IPS-NIHi11 (cell line): Measurements from ENCODE around the gene THBS3.
A peak's percentile ranks its signal among the peaks of the same experiment; 100 is the strongest.
"Not testable (repeated sequence)": the region's sequence is repeated elsewhere in the genome, so short reads cannot be mapped to it uniquely, and the experiment has no call there.

Source experiments
- DNase-seq: peaks from one replicate; pipeline ENCODE4 v3.0.0; 2012; ENCODE audit warnings: mixed read lengths, low spot score

THBS3 gene

GRCh38 chr1:155233502-155233901 lies 25.8 kb upstream of the THBS3 start:
- not testable (repeated sequence) for DNase-seq

DNA sequence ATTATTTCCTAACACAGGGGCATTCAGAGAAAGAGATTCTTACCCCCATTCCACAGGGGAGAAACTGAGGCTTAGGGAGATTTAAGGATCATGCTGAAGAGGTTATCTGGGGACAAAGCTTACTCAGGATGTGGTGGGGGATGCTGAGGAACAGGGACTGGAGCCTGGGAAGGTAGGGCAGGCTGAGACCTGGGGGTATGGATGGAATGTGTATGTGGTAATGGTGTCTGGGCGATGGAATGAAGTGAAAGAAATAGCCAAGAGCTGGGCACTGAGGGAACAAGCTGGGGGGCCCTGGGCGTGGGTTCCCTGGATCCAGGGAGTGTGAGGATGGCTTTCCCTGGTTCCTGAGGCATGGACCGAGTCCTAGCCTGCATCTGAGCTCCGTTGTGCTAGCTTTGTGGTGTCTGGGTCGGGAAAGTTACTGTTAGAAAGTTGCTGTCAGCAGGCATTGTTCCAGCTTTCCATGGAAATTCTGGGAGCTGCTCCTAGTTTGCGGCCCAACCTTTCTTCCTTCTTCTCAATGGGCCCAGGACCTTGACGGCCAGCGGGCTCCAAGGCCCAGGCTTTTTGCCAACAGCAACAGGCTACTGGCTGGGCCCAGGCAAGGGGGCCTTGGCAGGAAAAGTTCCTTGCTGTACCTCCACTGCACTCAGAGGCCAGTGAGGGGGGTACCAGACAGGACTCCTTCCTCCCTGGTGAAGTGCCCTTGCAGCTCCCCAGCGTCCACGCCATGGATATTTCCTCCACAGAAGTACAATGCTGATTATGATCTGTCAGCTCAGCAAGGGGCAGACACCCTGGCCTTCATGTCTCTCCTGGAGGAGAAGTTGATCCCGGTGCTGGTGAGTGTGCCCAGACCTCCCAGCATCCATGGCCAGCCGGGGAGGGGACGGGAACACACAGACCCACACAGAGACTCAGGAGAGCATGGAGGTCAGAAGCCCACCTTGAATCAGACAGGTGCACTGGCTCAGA lies 24.6 kb upstream of the THBS3 start:
- DNase-seq: not testable (repeated sequence)

DNA sequence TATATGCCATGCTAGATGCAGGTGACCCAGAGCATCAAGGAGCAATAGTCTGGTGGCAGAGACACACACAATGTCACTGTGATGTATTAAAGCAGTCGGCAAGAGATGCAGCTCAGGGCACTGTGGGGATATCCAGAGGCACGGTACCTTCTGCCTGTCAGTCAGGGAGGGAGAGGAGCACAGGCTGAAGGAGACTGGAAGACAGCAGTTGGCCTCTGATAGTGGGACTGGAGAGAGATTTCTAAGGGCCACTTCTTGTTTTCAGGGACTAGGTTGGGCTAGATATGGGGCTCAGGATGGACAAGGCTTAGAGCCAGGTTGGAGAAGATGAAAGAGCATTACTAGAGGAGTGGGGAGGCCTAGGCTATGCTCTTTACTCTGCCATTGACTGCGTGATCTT lies 23.6 kb upstream of the THBS3 start:
- DNase-seq: not testable (repeated sequence)

- DNase-seq: no peak
Measured at GRCh38 chr1:155228096-155228427, 20.4 kb upstream of the THBS3 start.

DNA sequence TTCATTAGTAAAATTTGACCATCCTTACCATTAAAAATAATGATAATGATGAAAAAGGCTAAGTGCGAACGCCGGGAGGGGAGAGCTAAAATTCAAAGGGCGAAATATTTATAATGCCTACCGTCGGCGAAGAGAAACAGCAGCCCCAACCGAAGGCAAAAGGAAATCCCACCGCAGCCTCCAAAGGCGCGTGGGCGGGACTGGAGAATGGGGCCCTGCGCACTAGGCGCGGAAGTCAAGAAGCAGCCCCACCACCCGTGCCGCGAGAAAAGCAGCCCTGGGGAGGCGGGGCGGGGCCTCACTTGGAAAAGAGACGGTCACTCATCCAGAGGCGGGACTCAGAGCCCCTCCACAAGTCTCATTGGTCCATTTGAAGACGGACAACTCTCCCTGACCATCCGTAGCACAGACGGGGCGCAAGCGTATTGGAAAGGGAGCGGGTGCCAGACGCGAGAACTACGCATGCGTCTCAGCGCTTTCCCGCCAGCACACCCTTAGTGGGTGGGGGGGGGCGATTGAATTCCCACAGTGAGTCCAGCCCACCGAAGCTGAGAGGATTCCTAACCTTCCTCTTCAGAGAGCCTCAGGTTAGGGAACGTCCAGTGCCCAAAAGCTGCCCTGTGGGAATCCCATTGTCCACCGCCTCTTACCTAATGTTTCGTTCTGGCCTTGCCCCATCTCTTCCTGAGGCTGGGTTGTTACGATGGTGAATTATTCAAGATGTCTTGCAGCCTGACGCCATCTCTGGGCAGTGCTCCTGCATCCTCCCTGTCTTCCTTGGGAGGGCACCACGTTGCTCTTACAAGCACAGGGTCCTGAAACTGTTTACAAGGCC lies 19.8 kb upstream of the THBS3 start:
- peak; percentile 100 for DNase-seq

DNA sequence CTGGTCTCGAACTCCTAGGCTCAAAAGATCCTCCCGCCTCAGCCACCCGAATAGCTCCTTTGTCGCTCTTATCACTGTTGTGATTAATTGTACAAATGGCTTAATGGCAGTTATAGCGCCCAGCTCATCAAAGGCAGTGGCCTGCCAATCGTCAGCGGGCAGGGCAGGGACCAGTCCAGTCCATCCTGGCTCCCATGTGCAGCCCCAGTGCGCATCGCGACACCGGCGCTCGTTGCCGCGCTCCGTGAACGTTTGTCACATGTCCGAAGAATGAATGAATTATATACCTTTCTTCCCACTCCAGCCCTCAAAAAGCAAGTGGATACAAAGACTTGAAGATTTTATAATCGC lies 19.2 kb upstream of the THBS3 start:
- DNase-seq: peak; percentile 62

DNA sequence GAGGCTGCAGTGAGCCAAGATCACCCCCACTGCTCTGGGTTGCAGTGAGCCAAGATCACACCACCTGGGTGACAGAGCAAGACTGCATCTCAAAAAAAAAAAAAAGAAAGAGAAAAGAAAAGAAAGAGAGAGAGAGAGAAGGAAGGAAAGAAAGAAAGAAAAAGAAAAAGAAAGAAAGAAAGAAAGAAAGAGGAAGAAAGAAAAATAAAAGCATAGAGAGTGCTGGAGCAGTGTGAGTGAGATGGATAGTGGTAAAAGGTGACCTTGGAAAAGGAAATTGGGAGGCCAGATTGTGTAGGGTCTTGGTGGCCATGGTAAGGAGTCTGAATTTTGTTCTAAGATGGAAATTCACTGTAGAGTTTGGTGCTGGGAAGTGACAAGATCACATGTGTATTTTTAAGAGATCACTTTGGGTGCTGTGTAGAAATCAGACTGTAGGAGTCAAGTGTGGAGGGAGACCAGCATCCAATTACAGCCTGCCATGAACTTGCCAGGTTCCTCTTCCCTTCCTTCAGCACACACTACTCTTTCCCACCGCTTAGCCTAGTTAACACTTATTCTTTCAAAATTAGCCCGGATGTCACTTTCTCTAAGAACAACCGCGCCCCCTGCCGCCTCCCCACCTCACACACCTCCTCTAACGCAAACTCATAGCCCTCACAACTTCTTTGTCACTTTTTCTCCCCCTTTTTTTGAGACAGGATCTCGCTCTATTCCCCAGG lies 18.7 kb upstream of the THBS3 start:
- peak; percentile 68 for DNase-seq

DNA sequence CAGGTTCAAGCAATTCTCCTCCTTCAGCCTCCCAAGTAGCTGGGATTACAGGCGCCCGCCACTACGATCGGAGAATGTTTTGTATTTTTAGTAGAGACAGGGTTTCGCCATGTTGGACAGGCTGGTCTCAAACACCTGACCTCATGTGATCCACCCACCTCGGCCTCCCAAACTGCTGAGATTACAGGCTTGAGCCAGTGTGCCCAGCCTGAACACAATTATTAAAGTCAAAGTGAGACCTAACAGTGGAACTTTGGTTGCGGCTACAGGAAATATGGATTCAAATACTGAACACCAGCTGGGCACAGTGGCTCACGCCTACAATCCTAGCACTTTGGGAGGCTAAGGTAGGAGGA lies 17.7 kb upstream of the THBS3 start:
- DNase-seq: not testable (repeated sequence)

DNA sequence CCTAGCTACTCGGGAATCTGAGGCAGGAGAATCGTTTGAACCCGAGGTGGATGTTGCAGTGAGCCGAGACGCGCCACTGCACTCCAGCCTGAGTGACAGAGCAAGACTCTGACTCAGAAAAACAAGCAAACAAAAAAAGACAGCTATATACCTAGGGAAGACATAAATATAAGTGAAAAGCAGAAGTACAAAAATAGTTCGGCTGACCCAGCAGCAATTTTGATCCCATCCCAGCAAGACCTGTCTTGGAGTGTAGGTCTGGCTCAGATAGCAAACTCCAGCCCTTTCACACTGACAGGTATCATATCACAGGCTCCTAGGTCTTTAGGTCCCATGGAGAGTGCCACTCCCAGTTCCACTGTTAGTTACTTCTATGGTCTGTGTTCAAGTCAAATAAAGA lies 15.3 kb upstream of the THBS3 start:
- DNase-seq: no peak

- not testable (repeated sequence) for DNase-seq
Measured at GRCh38 chr1:155220211-155220965, 12.7 kb upstream of the THBS3 start.

DNA sequence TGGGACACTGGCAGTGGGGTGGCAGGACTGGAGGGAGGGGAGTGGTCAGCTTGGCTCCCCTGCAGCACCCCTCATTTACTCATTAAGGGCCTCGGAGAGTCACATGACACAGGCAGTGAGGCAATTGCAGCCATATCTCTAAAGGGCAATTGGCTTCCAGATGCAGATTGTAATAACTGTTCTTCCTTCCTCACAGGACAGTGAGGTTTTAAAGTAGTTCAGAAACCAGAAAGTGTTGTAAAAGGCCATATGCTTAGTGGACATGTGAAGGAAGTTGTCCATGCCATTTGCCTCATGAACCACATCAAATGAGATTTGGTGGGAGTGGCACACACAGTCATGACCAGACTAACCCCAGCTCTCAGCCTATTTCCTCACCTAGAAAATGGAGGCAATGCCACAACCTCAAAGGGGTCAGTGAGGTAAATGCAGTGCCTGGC lies 11.9 kb upstream of the THBS3 start:
- peak; percentile 51 for DNase-seq

GRCh38 chr1:155218854-155219591 lies 11.3 kb upstream of the THBS3 start:
- DNase-seq: peak; percentile 75

DNA sequence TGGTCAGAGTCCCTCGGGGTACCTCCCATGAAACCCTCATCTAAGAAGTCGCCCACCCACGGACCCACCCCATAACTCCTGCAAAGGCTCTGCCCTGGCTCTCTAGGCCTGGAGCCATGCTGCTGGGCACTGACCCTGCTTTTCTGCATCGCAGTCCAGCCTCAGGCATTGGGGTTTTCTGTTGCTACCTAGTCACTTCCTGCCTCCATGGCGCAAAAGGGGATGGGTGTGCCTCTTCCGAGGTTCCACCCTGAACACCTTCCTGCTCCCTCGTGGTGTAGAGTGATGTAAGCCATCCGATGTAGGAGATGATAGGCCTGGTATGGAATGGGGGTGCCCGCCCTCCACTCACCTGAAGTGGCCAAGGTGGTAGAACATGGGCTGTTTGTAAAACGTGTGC lies 7.0 kb upstream of the THBS3 start:
- DNase-seq: not testable (repeated sequence)

DNA sequence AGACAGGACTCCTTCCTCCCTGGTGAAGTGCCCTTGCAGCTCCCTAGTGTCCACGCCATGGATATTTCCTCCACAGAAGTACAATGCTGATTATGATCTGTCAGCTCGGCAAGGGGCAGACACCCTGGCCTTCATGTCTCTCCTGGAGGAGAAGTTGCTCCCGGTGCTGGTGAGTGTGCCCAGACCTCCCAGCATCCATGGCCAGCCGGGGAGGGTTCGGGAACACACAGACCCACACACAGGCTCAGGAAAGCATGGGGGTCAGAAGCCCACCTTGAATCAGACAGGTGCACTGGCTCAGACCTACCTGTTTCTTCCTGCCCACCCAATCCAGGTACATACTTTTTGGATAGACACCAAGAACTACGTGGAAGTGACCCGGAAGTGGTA lies 4.3 kb upstream of the THBS3 start:
- not testable (repeated sequence) for DNase-seq

GRCh38 chr1:155211381-155212050 lies 3.8 kb upstream of the THBS3 start:
- not testable (repeated sequence) for DNase-seq

- no peak for DNase-seq
Measured at GRCh38 chr1:155210314-155211104, 2.8 kb upstream of the THBS3 start.

- DNase-seq: no peak
Measured at GRCh38 chr1:155209312-155209721, 1.6 kb upstream of the THBS3 start.

DNA sequence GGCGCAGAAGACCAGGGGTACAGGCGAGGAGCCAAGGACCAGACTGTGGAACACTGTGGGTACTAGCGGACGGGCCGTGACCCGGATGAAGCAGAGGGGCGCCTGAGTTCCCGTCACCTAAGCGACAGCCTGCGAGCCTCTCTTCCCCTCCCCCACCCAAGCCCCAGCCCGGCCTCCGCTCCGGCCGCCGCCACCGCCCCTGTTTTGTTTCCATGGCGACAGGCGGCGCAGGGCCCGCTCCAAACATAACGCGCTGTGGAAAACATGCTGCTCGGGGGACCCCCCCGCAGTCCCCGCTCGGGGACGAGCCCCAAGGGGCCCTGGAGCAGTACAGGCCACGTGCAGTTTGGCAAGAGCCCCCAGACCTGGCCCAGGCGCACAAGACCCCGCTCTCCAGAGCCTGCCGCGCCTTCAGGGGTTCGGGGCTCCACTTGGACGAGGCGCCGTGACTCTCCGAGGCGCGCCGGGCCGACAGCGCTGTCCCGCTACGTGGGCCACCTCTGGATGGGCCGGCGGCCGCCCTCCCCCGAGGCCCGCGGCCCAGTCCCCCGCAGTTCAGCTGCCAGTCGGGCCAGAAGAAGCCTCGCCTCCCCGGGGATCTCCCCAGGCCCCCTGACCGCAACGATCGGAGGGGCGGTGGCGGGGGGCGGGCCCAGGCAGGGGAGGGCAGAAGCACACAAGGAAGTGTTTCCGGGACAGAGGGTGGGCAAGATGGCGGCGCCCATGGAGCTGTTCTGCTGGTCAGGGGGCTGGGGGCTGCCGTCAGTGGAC lies 1.0 kb upstream of the THBS3 start, which contains the start of gene MTX1:
TSS of gene MTX1 (plus strand) at position 155 of the 771 bp plus-strand sequence. CDS start at position 265, 110 bp downstream.
- DNase-seq: peak; percentile 88
